Right renal cortex interstitium (tissue), 3 donors: ENCODE data around the gene ZNF544. TPM values are rescaled to one million over a fixed set of nuclear protein-coding genes. Genes with fewer than 3 reads are reported as not detected.
"Not testable (repeated sequence)": the region's sequence is repeated elsewhere in the genome, so short reads cannot be mapped to it uniquely, and the experiment has no call there.

Source experiments
- DNase-seq, 3 donors: peaks; one replicate each; pipeline ENCODE4 v3.0.0-alpha.2; 2013; ENCODE audit warnings: low read depth in 3 of 3, low spot score in 2 of 3
- polyA plus RNA-seq, 3 donors: library from polyadenylated mRNA; unstranded; fragments of 120-200 nt; gene quantifications; one replicate each; pipeline ENCODE4 v1.2.1, GENCODE V29; 2013; ENCODE audit not compliant: insufficient read length in 3 of 3

The ZNF544 gene
- polyA plus RNA-seq, 3 donors: 28.3 to 37.8 (median 33.8) TPM

DNA sequence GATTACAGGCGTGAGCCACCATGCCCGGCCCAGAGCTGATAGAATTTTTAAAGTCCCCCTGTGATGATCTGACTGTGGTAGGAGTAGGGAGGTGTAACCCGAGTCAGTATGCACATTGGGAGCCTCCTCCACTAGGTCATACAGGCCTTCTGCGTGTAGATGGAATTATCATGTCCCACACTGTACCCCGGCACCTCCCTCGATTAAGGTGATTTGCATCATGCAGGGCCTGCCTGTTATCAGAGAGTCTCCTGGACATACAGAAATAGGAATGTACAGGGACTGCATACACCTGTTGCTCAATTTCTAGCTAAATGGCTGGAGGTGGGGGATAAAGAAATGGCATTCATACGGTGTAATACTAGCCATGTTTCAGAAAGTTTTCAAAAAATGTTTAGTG is 75.5 kb downstream of the ZNF544 start:
- DNase-seq: no peak

DNA sequence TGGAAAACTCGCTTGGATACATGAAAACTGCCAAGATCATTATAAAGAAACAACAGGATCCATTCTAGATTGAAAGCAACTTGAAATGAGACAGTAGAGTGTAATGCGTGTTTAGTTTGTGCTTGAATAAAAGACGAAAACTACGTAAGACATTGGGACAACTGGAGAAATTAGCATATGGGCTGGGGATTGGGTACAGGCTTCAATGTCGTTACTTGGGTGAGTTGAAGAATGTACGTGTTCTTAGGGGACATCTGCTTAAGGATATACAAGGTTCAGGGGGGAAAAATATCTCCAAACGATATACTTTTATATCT is 76.0 kb downstream of the ZNF544 start:
- DNase-seq: no peak

DNA sequence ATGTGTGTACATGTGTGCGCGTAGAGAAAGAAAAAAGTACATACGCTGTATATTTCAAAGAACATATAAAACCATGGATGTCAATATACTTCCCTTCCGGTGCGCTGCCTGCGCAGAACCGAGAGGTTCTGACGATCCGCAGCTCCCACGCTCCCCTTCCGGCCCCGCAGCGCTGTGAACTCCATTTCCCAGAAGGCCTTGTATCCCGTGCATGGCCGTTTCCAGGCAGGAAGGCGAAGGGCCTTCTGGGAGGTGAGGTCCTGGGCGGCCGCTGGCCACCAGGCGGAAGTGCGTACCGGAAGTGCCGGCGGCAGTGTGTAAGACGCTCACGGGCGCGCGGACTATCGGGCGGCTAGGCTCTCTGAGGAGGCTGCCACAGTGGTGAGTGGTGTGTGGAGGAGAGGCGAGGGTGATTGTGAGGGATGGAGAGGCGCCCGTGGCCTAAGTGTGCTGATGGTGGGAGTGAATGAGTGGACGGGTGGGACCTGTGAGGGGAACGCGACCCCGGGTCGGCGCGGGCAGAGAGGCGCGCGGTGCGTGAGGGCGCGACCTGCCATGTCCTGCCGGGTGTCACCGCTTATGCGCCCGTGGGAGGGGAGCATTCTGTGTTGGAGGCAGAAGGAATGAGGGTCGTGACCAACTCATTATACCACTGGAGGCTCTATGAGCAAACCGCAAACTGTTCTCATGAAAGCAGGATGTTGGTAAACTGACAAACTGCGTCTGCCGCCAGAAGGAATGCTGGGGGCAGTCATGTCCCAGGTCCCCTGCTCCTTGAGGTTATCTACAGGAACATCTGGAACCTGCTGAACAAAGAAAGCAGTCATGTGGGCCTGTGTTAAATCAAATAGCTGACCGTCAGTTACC is 76.6 kb downstream of the ZNF544 start, which contains the start of gene ERVK3-1:
Gene ERVK3-1, plus strand, starts transcription at position 313 of the 867 bp plus-strand sequence. CDS start 6,792 bp downstream, outside the sequence.
- peak; percentile 84 to 90 (median 89) for DNase-seq

DNA sequence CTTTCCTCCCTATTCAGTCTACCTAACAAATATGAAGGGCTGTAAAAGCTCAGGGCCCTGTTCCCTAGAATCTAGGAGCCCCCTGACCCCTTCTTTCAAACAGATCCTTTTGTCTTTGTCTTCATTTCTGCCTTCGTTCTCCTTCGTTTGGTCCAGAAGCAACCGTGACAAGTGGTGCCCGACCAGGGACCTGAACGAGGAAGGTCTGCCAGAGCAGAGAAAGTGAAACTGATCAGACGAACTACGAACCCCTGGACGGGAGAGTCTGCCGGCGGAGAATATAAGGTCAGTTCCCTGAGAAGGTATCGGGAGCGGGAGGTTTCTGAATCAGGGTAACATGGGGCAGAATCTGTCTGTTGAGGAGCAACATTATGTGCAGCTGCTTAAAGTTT is 77.2 kb downstream of the ZNF544 start:
- no peak for DNase-seq

DNA sequence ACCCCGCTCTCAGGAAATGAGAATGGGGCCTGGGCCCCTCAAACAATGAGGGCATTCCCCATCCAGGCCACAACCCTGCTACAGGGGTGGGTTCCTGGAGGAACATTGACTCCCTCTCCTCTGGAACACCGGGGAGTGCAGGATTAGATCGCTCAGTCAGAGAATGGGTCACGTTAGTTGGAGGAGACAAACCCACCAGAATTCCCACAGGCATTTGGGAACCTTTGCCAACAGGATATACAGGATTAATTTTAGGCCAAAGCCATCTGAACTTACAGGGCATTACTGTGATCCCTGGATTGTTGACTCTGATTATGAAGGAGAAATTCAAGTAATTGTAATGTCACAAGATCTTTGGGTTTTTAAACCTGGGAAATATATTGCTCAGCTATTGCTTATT is 79.0 kb downstream of the ZNF544 start:
- DNase-seq: no peak

DNA sequence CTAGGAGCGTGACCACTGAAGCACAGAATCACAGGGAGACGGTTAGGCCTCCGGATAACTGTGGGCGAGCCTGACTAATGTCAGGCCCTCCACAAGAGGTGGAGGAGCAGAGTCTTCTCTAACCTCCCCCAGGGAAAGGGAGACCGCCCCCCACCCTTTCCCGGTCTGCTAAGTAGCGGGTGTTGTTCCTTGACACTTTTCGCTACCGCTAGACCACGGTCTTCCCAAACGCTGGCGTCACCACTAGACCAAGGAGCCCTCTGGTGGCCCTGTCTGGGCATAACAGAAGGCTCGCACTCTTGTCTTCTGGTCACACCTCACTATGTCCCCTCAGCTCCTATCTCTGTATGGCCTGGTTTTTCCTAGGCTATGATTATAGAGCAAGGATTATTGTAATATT is 82.0 kb downstream of the ZNF544 start:
- not testable (repeated sequence) for DNase-seq

DNA sequence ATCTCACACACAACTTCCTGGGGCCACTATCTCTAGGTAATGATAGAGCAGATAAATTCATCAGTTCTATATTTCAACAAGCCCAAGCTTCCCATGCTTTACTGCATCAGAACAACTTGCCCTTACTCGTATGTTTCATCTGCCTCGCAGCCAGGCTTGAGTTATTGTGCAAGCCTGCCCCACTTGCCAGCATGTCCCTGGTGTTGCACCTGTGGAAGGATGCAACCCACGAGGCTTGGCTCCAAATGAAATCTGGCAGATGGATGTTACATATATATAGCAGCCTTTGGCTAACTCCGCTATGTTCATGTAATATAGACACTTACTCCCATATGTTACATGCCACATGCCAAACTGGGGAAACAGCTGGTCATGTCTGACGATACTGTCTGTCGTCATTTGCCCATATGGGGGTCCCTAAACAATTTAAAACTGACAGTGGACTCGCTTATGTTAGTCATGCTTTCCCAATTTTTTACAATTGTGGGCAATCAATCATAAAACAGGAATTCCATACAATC is 82.7 kb downstream of the ZNF544 start:
- no peak for DNase-seq

Other genes with a start within 250 kb of the ZNF544 start
- 10 to 100 TPM; 27.8 to 31.2 (median 30.9) TPM for gene ZNF606, start 226.1 kb upstream of the ZNF544 start, polyA plus RNA-seq
- gene ZSCAN1, start 194.9 kb upstream of the ZNF544 start, polyA plus RNA-seq: 1 to 10 TPM; 2.0 to 2.9 (median 2.5) TPM
- gene ZNF135, start 169.6 kb upstream of the ZNF544 start, polyA plus RNA-seq: 10 to 100 TPM; 20.0 to 24.0 (median 23.8) TPM
- 10 to 100 TPM; 73.4 to 79.4 (median 78.2) TPM for gene ZSCAN18, start 130.7 kb upstream of the ZNF544 start, polyA plus RNA-seq
- gene ZNF329, start 78.1 kb upstream of the ZNF544 start, polyA plus RNA-seq: 10 to 100 TPM; 25.6 to 26.3 (median 25.8) TPM
- gene ZNF274, start 45.9 kb upstream of the ZNF544 start, polyA plus RNA-seq: 10 to 100 TPM; 17.6 to 19.5 (median 18.4) TPM
- 1 to 10 TPM; 6.1 to 6.6 (median 6.5) TPM for gene ZNF8, start 50.0 kb downstream of the ZNF544 start, polyA plus RNA-seq
- gene ERVK3-1, start 76.5 kb downstream of the ZNF544 start, polyA plus RNA-seq: 10 to 100 TPM; 44.8 to 53.6 (median 49.3) TPM
- 1 to 10 TPM; 3.4 to 4.0 (median 3.5) TPM for gene ZSCAN22, start 98.1 kb downstream of the ZNF544 start, polyA plus RNA-seq
- under 1 TPM; 0.60 to 0.79 (median 0.76) TPM for gene A1BG, start 124.6 kb downstream of the ZNF544 start, polyA plus RNA-seq
- 1 to 10 TPM; 3.3 to 3.9 (median 3.5) TPM for gene ZNF497, start 133.8 kb downstream of the ZNF544 start, polyA plus RNA-seq
- 1 to 10 TPM; 2.2 to 3.0 (median 2.6) TPM for gene ZNF837, start 152.1 kb downstream of the ZNF544 start, polyA plus RNA-seq
- gene RPS5, start 158.4 kb downstream of the ZNF544 start, polyA plus RNA-seq: 100 to 1,000 TPM; 846 to 997 (median 995) TPM
- gene RNF225, start 166.7 kb downstream of the ZNF544 start, polyA plus RNA-seq: not detected
- gene ZNF584, start 179.7 kb downstream of the ZNF544 start, polyA plus RNA-seq: 10 to 100 TPM; 13.7 to 16.5 (median 14.3) TPM
- gene ZNF132, start 211.2 kb downstream of the ZNF544 start, polyA plus RNA-seq: 10 to 100 TPM; 14.7 to 16.8 (median 16.6) TPM
- gene ZNF324B, start 222.7 kb downstream of the ZNF544 start, polyA plus RNA-seq: 1 to 10 TPM; 5.0 to 5.5 (median 5.3) TPM
- gene ZNF324, start 238.2 kb downstream of the ZNF544 start, polyA plus RNA-seq: 1 to 10 TPM; 8.9 to 9.3 (median 9.0) TPM
- gene ZNF446, start 247.4 kb downstream of the ZNF544 start, polyA plus RNA-seq: 10 to 100 TPM; 12.4 to 14.3 (median 12.6) TPM